ENCODE data around the gene POLDIP2.
A peak's percentile ranks its signal among the peaks of the same experiment; 100 is the strongest.

Gene POLDIP2

GRCh38 chr17:28357061-28357900 is at the start of gene POLDIP2:
Gene POLDIP2 (minus strand): TSS chr17:28357527. CDS start chr17:28357448, 79 bp downstream.
- ChIA-PET CTCF (interaction anchor here (1.2 to 3.0 kb wide), 8 partner anchors 9 to 59 kb away, joined by 3 to 20 read pairs (median 6); partner anchors contain the start of genes IFT20, TNFAIP1 and VTN), POLR2A (interaction anchor here (0.6 to 4.0 kb wide), 7 partner anchors 9 to 358 kb away, joined by 3 to 27 read pairs (median 4); partner anchors contain the start of genes IFT20 and TNFAIP1)
- DNase-seq (ENCODE audit: extremely low spot score) = peak; percentile 98
- no peak for TF ChIP-seq CTCF (IDR thresholded peaks at IDR 0.05; ENCODE audit: control extremely low read depth, extremely low read depth, low read depth, missing control alignments)

- CTCF ChIA-PET = interaction anchor here (1.2 to 3.3 kb wide), 2 partner anchors 11 to 155 kb away, joined by 3 to 31 read pairs; no protein-coding TSS in a partner anchor
Observed at GRCh38 chr17:28406473-28406814, 49.1 kb upstream of the POLDIP2 start.

GRCh38 chr17:28405632-28406472 is 48.5 kb upstream of the POLDIP2 start, which contains the start of gene SLC46A1:
Gene SLC46A1 (minus strand): TSS chr17:28406212. CDS start chr17:28406114, 98 bp downstream.
- TF ChIP-seq CTCF (IDR thresholded peaks at IDR 0.05; ENCODE audit: control extremely low read depth, extremely low read depth, low read depth, missing control alignments) = no peak
- DNase-seq (ENCODE audit: extremely low spot score) = peak; percentile 85
- ChIA-PET CTCF (interaction anchor here (1.2 to 3.3 kb wide), 5 partner anchors 11 to 155 kb away, joined by 3 to 31 read pairs (median 5); no protein-coding TSS in a partner anchor), POLR2A (interaction anchor here (0.7 to 0.9 kb wide), 2 partner anchors 11 to 23 kb away, joined by 3 to 4 read pairs; no protein-coding TSS in a partner anchor)

More at GRCh38 chr17:28406473-28406814, 49.1 kb upstream of the POLDIP2 start:
- no peak for TF ChIP-seq CTCF (IDR thresholded peaks at IDR 0.05; ENCODE audit: control extremely low read depth, extremely low read depth, low read depth, missing control alignments)
- POLR2A ChIA-PET = no interaction called here
- no peak for DNase-seq (ENCODE audit: extremely low spot score)

- TF ChIP-seq CTCF (IDR thresholded peaks at IDR 0.05; ENCODE audit: control extremely low read depth, extremely low read depth, low read depth, missing control alignments) = no peak
- CTCF ChIA-PET = interaction anchor here (1.1 to 2.1 kb wide), 4 partner anchors 12 to 138 kb away, joined by 3 to 20 read pairs (median 4); no protein-coding TSS in a partner anchor
- POLR2A ChIA-PET = interaction anchor here (0.9 kb wide), 1 partner anchor 12 kb away, joined by 3 read pairs; no protein-coding TSS in a partner anchor
- no peak for DNase-seq (ENCODE audit: extremely low spot score)
Observed at GRCh38 chr17:28404812-28405570, 47.7 kb upstream of the POLDIP2 start.

GRCh38 chr17:28404461-28404811 is 47.1 kb upstream of the POLDIP2 start:
- CTCF ChIA-PET = interaction anchor here (1.1 to 2.1 kb wide), 4 partner anchors 12 to 139 kb away, joined by 3 to 20 read pairs (median 4); no protein-coding TSS in a partner anchor
- no peak for DNase-seq (ENCODE audit: extremely low spot score)
- POLR2A ChIA-PET = no interaction called here
- TF ChIP-seq CTCF (IDR thresholded peaks at IDR 0.05; ENCODE audit: control extremely low read depth, extremely low read depth, low read depth, missing control alignments) = no peak
